ENCODE results near the gene TCN1.

TCN1 gene

GRCh38 chr11:59804061-59804460, 62.2 kb downstream of the TCN1 start:
- no peak overlapping the region for H3K27ac ChIP-seq
- TF ChIP-seq CTCF (IDR thresholded peaks at IDR 0.05) (no peak), ZFX (IDR thresholded peaks at IDR 0.05; ENCODE audit: borderline replicate concordance) (no peak)

Data from 22Rv1 (cell line).